T1000 (cell line): ENCODE data around the gene ZBTB7C.

Experiments
- DNase-seq: peaks from one replicate; lab custom pipeline; 2025; ENCODE audit warnings: mixed read lengths; lab: John Stamatoyannopoulos, UW

The ZBTB7C gene

GRCh38 chr18:48162956-48163737, 246.0 kb downstream of the ZBTB7C start:
- no peak for DNase-seq

- no peak for DNase-seq
Observed at GRCh38 chr18:48161911-48162698, 247.1 kb downstream of the ZBTB7C start.

DNA sequence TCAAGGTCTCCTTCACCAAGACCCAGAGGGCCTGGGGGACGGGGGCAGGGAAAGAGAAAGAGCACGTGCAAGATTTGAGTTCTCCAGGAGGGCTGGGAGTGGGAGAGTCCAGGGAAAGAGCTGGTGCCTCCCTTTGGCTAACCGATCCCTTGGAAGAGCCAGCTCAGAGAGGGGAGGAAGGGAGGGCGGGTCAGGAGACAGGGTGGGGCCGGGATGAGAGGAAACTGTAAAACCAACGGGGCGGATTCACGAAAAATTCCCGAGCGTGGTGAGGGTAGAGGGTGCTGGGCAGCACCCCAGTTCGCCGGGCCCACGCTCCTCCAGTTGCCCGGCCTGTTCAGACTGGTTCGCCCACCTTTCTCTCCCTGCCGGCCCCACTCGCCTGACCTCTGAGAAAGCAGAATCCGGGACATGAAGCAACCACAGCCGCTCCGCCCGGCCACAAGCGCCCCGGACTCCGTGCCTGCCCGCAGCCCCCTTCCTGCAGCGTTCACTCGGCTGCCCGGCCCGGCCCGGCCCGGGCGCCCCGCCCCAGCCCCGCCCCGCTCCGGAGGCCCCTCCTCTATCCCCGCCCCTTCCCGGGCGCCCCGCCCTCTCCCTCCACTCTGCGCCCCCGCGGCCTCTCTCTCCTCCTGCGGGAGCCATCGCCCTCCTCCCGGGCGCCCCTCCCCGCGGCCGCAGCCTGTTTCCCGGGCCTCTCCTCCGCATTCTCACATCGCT, 247.8 kb downstream of the ZBTB7C start:
- peak; percentile 63 for DNase-seq

DNA sequence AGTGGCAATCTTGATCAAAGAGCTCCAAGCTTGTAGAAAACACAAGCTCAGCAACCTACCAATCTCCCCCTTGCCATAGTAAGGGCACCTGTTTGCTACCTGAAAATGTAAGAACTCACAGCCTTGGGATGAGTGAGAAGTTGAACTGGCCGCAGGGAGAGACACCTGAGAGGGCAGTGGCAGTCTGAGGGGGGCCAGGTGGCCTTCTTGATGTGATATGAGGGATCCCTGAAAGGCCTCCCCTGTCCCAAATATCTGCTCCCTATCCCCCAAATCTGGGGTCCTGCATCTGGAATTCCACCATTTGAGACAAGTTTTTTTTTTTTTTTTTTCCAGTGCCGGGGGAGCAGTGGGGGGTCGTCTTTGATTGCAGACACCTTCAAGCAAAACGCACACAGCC, 248.6 kb downstream of the ZBTB7C start:
- no peak for DNase-seq

DNA sequence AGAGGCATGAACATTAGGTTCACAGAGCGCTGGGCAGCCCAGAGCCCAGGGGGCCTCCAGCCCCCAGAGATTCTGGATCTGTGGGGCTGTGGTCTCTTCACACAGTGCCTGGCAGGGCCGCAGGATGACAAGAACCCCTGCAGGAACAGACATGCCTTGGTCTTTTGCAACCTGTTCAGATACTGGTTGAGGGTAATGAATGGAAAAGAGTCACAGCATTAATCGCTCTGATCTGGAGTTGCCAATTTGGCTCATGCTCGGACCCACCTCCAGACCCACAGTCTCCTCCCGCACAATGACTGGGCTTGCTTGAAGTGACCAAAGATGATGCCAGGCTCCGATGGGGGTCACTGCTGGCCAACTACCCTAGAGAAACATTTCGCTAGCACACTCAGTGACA, 249.4 kb downstream of the ZBTB7C start:
- DNase-seq: no peak

GRCh38 chr18:48158721-48159120, 250.5 kb downstream of the ZBTB7C start:
- DNase-seq: no peak

DNA sequence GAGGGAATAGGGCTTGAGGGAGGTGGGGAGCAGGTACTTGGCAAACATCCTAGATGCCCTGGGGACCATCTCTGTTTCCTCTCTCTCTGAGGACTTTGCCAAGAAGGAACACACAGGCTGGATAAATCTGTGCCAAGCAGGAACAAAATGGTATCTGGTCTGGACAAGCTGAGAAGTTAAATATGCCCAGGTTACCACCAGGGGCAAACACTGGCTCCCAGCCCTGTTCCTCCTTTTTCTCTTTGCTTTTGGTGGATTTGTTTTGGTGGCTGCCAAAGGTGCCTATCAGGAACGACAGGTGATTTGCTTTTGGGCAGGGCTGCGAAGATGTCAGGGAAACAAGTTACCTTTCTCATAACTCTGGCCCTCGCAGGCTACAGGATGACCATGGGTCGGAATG, 251.2 kb downstream of the ZBTB7C start:
- no peak for DNase-seq

DNA sequence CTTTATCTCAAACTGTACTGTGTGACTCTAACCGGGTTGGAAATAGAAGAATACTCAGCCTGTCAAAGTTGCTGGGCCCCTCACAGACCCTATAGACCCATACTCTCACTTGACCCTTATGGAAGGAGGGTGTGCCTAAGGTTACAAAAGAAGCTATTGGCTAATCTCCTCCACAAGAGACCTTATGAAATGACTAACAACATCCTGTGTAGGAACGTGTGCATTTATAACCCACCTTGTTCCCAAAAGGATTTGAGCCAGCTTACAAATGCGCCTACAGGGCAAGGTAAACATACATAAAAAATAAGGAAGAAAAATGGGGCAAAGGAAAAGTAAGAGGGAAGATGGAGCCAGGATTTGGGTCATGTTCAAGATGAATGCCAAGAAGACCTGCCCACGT, 253.3 kb downstream of the ZBTB7C start:
- no peak for DNase-seq

DNA sequence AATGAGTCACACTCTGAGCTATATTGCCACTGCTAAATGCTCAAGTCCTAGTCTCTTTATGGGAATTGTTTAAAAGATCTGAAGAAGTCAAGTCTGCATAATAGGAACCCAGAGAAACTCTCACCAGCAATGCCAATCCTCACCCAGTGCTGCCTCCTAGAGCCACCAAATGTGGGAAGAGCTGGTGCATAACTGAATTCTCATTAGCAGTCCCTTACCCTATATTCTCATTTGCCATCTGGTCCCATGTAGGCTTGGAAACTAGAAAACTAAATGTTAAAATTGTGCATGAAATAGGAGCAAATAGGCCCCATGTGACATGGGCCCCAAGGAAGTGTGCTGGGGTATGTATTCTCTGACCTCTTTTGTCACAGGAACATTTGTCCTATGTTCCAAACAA, 254.4 kb downstream of the ZBTB7C start:
- no peak for DNase-seq

GRCh38 chr18:48153613-48154481, 255.3 kb downstream of the ZBTB7C start:
- no peak for DNase-seq

- DNase-seq: no peak
Observed at GRCh38 chr18:48152549-48152948, 256.6 kb downstream of the ZBTB7C start.

DNA sequence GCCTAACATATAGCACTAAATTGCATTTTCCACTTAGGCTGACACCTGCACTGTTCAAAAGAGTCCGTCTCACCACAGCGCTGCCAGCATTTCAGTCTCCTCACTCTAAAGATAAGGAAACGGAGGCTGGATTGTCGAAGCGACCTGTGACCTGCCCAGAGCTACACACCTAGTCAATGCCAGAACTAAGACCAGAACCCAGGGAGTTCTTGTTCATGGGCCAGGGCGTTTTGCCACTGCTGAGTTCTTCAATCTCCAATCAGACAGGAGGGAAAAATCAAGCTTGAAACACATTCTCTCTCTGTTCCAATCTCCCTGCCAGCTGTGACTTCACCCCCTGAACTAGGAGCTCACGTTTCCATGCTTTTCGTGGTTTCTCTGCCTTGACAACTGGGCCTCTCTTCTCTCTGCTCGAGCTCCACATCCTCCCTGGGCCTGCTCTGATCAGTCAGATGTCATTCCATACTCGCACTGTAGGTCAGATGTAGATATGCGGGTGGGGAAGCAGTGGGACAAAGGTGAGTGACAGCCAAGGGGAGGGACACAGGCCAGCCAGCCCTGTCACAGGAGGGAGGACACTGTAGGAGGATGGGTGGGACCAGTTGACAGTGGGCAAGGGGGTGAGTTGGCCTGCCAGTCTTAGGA, 257.6 kb downstream of the ZBTB7C start:
- no peak for DNase-seq

DNA sequence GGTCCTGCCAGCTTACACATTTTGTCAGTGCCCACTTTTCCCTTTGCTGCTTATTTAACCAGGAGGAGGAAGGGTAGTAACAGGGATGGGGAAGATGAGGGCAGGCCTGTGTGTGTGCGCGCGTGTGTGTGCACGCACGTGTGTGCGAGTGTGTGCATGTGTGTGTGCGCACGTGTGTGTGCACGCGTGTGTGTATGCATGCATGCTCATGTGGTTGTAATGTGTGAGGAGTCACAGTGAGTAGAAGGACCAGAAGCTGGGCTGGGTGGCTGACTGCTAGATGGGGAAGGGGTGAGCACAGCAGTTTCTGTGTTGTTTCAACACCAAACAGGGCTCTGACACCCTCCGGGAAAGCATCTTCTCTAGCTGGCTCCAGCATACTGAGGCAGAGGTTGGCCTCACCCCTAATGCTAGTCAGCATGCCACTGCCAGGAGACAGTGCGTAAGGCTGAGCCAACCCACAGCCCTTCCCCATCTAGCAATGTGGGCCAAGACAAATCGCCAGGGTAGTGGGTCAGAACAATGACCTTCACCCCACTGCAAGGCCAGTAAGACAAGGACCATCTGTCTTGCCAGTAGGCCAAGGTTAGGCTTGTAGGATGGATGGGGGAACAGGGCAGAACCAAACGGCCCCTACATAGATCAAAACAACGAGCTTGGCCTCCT, 260.0 kb downstream of the ZBTB7C start:
- DNase-seq: no peak

DNA sequence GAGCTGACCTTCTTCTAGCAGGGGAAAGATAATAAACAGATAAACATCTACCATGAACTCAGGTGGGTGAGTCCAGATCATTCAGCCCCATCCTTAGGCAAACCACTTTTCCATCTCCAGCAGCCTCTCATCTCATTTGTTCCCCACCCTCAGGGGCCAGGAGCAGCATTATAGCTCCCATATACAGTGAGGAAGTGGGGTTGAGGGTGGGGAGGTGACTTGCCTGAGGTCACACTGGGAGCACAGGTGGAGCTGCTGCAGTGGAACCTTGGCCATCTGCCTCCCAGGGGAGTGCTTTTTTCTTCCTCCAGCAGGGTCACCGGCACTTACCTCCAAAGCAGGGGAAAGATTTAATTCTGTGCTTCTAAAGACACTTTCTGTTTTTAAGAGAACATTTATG, 266.2 kb downstream of the ZBTB7C start:
- DNase-seq: no peak

DNA sequence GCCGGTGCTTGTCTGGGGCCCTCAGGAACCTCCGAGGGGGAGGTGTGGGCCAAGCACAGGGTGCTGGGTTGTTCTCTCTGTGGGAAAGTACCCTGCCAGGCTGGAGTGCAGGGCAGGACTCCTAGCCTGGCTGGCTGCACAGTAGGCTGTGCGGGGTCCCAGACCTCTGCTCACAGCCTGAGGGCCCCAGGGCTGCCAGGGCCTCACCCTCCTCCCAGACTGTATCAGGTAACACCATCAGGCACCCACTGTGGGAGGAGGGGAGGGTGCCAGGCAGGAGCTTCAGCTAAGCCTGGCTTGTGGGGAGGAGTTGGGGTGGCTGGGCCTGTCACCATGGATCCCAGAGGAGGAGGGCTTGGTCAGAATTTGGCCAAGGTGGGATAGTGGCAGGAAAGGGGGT, 266.8 kb downstream of the ZBTB7C start:
- DNase-seq: no peak

DNA sequence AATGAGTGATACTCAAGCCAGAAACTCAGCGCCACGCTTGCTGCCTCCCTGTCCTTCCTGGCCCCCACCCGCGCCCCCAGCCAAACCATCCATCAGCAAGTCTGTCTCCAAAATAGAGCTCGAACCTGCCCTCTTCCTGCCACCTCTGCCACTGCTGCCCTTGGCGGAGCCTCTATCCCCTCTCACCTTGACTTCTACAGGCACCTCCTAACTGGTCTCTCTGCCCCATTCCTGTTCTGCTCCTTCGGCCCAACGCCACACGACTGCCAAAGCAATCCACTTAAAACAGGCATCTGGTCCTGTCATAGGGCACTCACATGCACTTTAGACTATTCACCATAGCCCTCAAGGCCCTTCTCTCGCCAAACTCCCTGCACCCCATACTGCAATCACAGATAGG, 268.5 kb downstream of the ZBTB7C start:
- no peak for DNase-seq

- DNase-seq: no peak
Observed at GRCh38 chr18:48139431-48140347, 269.5 kb downstream of the ZBTB7C start.

DNA sequence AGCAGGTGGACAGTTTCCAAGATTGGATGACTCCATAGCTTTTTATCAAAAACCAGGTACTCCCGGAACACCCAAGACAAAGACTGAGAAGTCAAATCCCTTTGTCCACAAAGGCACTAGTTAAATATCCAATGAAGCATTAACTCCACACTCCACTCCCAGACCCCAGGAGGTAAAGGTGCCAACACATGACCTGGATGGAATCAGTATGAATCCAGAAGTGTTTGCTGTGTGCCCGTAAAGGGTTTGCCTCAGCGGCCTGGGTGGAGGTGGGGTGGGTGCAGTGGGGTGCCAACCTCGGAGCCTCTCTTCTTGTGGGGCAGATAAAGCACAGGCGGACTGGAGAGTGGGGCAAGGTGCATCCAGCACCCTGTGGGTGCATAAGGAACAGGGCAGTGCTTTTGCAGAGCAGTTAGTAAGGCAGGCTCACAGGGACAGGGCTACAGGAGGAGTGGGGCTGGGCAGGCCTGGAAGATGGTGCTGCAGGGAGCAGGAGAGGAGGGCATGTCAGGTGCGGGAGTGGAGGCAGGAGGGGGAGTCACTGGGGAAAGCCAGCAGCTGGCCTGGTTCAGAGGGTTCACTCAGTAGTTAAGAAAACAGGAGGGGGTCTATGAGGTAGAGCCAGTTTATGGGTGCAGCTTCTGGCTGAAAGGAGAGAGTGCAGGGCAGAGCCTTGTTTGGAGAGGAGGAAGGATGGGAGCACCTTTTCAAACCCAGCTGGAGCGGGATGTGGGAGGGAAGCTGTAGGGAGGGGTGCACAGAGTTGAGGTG, 270.3 kb downstream of the ZBTB7C start:
- DNase-seq: no peak

DNA sequence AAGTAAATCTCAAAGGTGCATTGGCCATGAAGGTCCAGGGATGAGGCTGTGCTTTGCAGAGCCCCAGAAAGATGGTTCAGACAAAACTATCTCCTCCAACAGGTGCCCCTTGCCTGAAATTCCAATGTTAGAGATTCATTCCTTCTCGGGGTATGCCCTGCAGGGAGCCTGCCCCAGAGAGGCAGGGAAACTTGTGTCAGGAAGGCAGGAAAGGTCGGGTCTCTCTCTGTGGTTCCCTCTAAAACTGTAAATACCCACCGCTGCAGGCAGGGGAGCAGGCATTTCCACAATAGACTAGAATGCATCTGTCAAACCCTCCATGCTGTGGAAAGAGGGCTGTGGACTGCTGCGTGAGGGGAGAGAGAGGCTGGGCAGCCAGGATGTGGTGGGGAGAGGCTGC, 271.0 kb downstream of the ZBTB7C start:
- DNase-seq: no peak
